Caco-2 (cell line): ENCODE results near the gene OLR1. TPM values are rescaled to one million over a fixed set of nuclear protein-coding genes. Genes with fewer than 3 reads are reported as not detected.

ENCODE experiments used
- BruUV-seq: library from RNA; stranded (reverse); fragments of 400-500 nt; replicated peaks from 2 replicates; lab custom pipeline; 2021; lab: Mats Ljungman, UMichigan
- CTCF ChIA-PET: fragments of 300-600 bp; sonication (Branson Sonifier 250); formaldehyde crosslinking; loops from one replicate; lab custom pipeline; 2022; ENCODE audit warnings: antibody characterized with exemption; lab: Charles Lee
- POLR2A ChIA-PET: fragments of 300-600 bp; sonication (Branson Sonifier 250); formaldehyde crosslinking; loops from one replicate; lab custom pipeline; 2022; ENCODE audit warnings: antibody characterized with exemption; lab: Charles Lee
- DNase-seq, 2 experiments: peaks; one replicate each; pipeline versions ENCODE4 v3.0.0 to v3.0.0-alpha.2; 2020 to 2022
- H3K27me3 ChIP-seq: replicated peaks from 2 replicates; pipeline ENCODE4 v1.6.0; 2011; ENCODE audit warnings: low read length; ENCODE audit not compliant: control insufficient read depth, insufficient read depth
- H3K36me3 ChIP-seq: 2 replicates; pipeline ENCODE4 v1.5.1; 2011; ENCODE audit warnings: low read length; ENCODE audit not compliant: control insufficient read depth, insufficient read depth
- H3K4me1 ChIP-seq: fragments of 250-450 bp; sonication (Bioruptor Pico); 2 replicates; pipeline ENCODE4 v1.5.1; 2020; ENCODE audit warnings: mild to moderate bottlenecking
- H3K4me3 ChIP-seq: 2 replicates; pipeline ENCODE4 v1.5.1; 2011; ENCODE audit warnings: low read depth, mild to moderate bottlenecking, control low read depth, low read length
- H3K9me3 ChIP-seq: fragments of 250-450 bp; sonication (Bioruptor Pico); 2 replicates; pipeline ENCODE4 v1.5.1; 2020; ENCODE audit warnings: mild to moderate bottlenecking, moderate library complexity
- H3K27ac Mint-ChIP-seq: one replicate; pipeline ENCODE4 v1.8.0; 2022; ENCODE audit warnings: mixed read lengths; ENCODE audit not compliant: unreplicated experiment
- H3K27me3 Mint-ChIP-seq: one replicate; pipeline ENCODE4 v1.8.0; 2022; ENCODE audit warnings: mixed read lengths; ENCODE audit not compliant: insufficient read depth, unreplicated experiment
- H3K36me3 Mint-ChIP-seq: one replicate; pipeline ENCODE4 v1.8.0; 2022; ENCODE audit warnings: mild to moderate bottlenecking, mixed read lengths; ENCODE audit not compliant: insufficient read depth, unreplicated experiment
- H3K4me1 Mint-ChIP-seq: one replicate; pipeline ENCODE4 v1.8.0; 2022; ENCODE audit warnings: low read depth, mixed read lengths; ENCODE audit not compliant: unreplicated experiment
- H3K4me3 Mint-ChIP-seq: one replicate; pipeline ENCODE4 v1.8.0; 2022; ENCODE audit warnings: mild to moderate bottlenecking, moderate library complexity, mixed read lengths; ENCODE audit not compliant: unreplicated experiment
- H3K9me3 Mint-ChIP-seq: one replicate; pipeline ENCODE4 v1.8.0; 2022; ENCODE audit warnings: mixed read lengths; ENCODE audit not compliant: unreplicated experiment
- intact Hi-C: fragments of 100-400 bp; cut with micrococcal nuclease; formaldehyde crosslinking; loops from one replicate; pipeline ENCODE4 v1.10.0; 2022; ENCODE audit not compliant: unreplicated experiment
- total RNA-seq: library from RNA; stranded (reverse); gene quantifications from 2 replicates; pipeline ENCODE4 v1.2.3, GENCODE V29; 2022
- TF ChIP-seq, protein P1 (sequence below), 2 experiments: fragments of 200-600 bp in 1 of 2; IDR thresholded peaks; 1 replicate in 1 of 2; 2 replicates in 1 of 2; pipeline versions ENCODE4 v1.5.1 to v1.8.0; 2011 to 2022; ENCODE audit warnings: antibody characterized with exemption in 1 of 2, control low read depth in 1 of 2, inconsistent platforms in 1 of 2, low read depth in 1 of 2, low read length in 1 of 2, mild to moderate bottlenecking in 1 of 2, moderate library complexity in 1 of 2; ENCODE audit not compliant: insufficient read depth in 1 of 2, severe bottlenecking in 1 of 2, unreplicated experiment in 1 of 2

The OLR1 gene
- total RNA-seq, 1 experiment from 2014 or later = 183 TPM

DNA sequence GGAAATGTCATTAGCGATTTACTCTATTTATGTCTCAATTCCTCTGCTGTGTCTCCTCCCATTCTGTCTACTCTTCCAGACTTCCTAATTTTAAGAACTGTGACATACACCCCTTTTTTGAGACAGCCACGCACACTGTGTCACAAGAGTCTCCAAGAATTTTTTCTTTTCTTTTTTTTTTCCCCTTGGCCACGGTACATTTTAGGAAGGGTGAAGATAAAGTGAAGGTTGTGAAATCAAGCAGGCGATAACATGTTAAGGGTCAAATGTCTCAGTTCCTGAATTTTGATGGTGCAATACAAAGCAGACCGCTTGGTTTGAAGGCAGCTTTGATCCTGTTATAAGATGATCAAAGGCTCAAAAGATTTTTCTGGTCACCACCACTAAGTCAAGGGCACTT lies 4.3 kb downstream of the OLR1 start:
- no peaks in the 10 kb centered on the region for H3K27me3 ChIP-seq
- Mint-ChIP-seq H3K4me3 (peak overlapping the region; percentile 25), H3K27me3 (no peaks in the 10 kb centered on the region), H3K4me1 (peaks cover 43% of the 10 kb centered on the region), H3K27ac (peak overlapping the region; percentile 73), H3K36me3 (peaks cover 52% of the 10 kb centered on the region), H3K9me3 (no peaks in the 10 kb centered on the region)
- intact Hi-C loops = loop anchor here (1.0 to 2.0 kb wide), 2 partner anchors 9 to 23 kb away; no protein-coding TSS in a partner anchor
- CTCF ChIA-PET = interaction anchor here (1.0 kb wide), 2 partner anchors 9 to 14 kb away, joined by 4 to 5 read pairs; no protein-coding TSS in a partner anchor
- no peak overlapping the region for H3K4me3 ChIP-seq
- no peaks in the 10 kb centered on the region for H3K36me3 ChIP-seq
- TF ChIP-seq, protein P1, sequence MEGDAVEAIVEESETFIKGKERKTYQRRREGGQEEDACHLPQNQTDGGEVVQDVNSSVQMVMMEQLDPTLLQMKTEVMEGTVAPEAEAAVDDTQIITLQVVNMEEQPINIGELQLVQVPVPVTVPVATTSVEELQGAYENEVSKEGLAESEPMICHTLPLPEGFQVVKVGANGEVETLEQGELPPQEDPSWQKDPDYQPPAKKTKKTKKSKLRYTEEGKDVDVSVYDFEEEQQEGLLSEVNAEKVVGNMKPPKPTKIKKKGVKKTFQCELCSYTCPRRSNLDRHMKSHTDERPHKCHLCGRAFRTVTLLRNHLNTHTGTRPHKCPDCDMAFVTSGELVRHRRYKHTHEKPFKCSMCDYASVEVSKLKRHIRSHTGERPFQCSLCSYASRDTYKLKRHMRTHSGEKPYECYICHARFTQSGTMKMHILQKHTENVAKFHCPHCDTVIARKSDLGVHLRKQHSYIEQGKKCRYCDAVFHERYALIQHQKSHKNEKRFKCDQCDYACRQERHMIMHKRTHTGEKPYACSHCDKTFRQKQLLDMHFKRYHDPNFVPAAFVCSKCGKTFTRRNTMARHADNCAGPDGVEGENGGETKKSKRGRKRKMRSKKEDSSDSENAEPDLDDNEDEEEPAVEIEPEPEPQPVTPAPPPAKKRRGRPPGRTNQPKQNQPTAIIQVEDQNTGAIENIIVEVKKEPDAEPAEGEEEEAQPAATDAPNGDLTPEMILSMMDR (IDR thresholded peaks at IDR 0.05; ENCODE audit: insufficient read depth in 1 of 2, low read depth in 1 of 2, low read length in 1 of 2, severe bottlenecking in 1 of 2, unreplicated experiment in 1 of 2) = no peak
- H3K4me1 ChIP-seq = peaks cover 76% of the 10 kb centered on the region
- no peaks in the 10 kb centered on the region for H3K9me3 ChIP-seq
- peak; percentile 71 to 86 for DNase-seq
- POLR2A ChIA-PET = interaction anchor here (1.0 kb wide), 1 partner anchor 8 kb away, joined by 3 read pairs; no protein-coding TSS in a partner anchor
- BruUV-seq = no TSS peak

DNA sequence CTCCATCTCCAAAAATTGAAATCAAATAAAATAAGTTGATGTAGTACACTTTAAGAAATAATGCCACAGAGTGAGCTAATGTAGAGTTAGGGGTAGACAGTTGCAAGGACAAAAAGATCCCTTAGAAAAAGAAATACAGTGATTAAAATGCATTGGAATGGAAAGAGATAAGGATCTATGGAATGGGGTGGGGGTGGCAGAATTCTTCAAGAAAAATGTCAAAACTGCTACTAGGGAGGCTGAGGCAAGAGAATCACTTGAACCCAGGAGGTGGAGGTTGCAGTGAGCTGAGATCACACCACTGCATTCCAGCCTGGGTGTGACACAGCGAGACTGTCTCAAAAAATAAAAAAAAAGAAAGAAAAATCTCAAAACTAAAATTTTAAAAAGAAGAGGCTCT lies 6.5 kb downstream of the OLR1 start:
- Histone ChIP-seq H3K36me3 (no peaks in the 10 kb centered on the region), H3K4me3 (no peak overlapping the region), H3K27me3 (no peaks in the 10 kb centered on the region), H3K4me1 (peaks cover 57% of the 10 kb centered on the region), H3K9me3 (no peaks in the 10 kb centered on the region)
- BruUV-seq = no TSS peak
- ChIA-PET CTCF (interaction anchor here (0.7 kb wide), 1 partner anchor 415 kb away, joined by 3 read pairs; no protein-coding TSS in a partner anchor), POLR2A (no interaction called here)
- Mint-ChIP-seq H3K27ac (peak overlapping the region; percentile 73), H3K4me3 (peak overlapping the region; percentile 36), H3K4me1 (peaks cover 35% of the 10 kb centered on the region), H3K27me3 (no peaks in the 10 kb centered on the region), H3K9me3 (no peaks in the 10 kb centered on the region), H3K36me3 (peaks cover 58% of the 10 kb centered on the region)
- intact Hi-C loops = no loop called here
- DNase-seq = no peak
- TF ChIP-seq, protein P1 (IDR thresholded peaks at IDR 0.05; ENCODE audit: insufficient read depth in 1 of 2, low read depth in 1 of 2, low read length in 1 of 2, severe bottlenecking in 1 of 2, unreplicated experiment in 1 of 2) = no peak

DNA sequence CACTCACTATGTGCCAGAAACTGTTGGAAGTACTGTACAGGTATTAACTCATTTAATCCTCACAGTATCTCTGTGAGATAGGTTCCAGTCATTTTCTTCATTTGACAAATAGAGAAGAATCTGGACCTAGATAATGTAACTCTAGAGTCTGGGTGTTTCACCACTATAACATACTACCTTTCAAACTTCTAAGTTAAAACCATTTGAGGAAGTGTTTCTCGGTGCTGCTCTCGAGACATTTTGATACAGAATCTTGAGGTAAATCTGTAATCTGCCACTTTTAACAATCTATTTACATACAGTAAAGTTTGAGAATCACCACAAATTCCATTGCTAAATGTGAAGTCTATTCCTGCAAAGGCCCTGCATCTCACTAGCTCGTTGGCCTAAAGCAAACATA lies 8.8 kb downstream of the OLR1 start:
- no peaks in the 10 kb centered on the region for H3K36me3 ChIP-seq
- H3K4me1 Mint-ChIP-seq = peaks cover 21% of the 10 kb centered on the region
- no peak overlapping the region for H3K4me3 Mint-ChIP-seq
- ChIA-PET POLR2A (interaction anchor here (0.6 kb wide), 1 partner anchor 27 kb away, joined by 7 read pairs; no protein-coding TSS in a partner anchor), CTCF (interaction anchor here (0.8 to 1.1 kb wide), 2 partner anchors 9 to 27 kb away, joined by 3 read pairs; partner anchors contain the start of gene OLR1)
- no peaks in the 10 kb centered on the region for H3K27me3 ChIP-seq
- no peaks in the 10 kb centered on the region; the same call in 1 of the 2 replicates for H3K9me3 ChIP-seq
- TF ChIP-seq, protein P1 (IDR thresholded peaks at IDR 0.05; ENCODE audit: insufficient read depth in 1 of 2, low read depth in 1 of 2, low read length in 1 of 2, severe bottlenecking in 1 of 2, unreplicated experiment in 1 of 2) = no peak
- no TSS peak for BruUV-seq
- peaks cover 35% of the 10 kb centered on the region for H3K4me1 ChIP-seq
- peak overlapping the region; percentile 34 for H3K27ac Mint-ChIP-seq
- intact Hi-C loops = no loop called here
- H3K27me3 Mint-ChIP-seq = no peaks in the 10 kb centered on the region
- no peaks in the 10 kb centered on the region for H3K9me3 Mint-ChIP-seq
- H3K36me3 Mint-ChIP-seq = peaks cover 76% of the 10 kb centered on the region
- no peak for DNase-seq
- no peak overlapping the region for H3K4me3 ChIP-seq
